ENCODE measurements around the gene GPC3. TPM values are rescaled to one million over a fixed set of nuclear protein-coding genes. Genes with fewer than 3 reads are reported as not detected.

The GPC3 gene
- total RNA-seq, 6 donors from 2014 or later, result 9.4 to 111 (median 57.6) TPM

DNA sequence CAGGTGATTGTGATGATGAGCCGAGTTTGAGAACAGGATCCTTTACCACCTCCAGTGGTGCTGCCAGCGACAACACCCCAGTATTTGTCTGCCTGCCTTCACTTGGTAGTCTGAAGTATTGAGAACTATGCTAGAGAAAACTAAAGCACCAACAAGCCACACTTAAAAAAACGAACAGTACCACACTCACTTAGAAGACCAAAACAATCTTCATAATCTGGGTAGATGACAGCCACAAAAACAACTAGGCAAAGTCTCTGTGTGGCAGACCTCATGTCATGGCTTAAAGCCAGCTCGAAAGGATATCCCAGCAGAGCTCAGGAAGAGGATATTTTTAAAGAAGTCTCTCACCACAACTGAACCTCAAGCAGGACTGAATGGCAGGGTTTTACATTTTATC, 236.0 kb downstream of the GPC3 start:
- no peak overlapping the region for H3K4me3 ChIP-seq
- ATAC-seq (ENCODE audit: low FRiP score in 2 of 2) (no peak), DNase-seq (no peak)
- no peaks in the 10 kb centered on the region for H3K4me1 ChIP-seq
- H3K36me3 ChIP-seq, result no peaks in the 10 kb centered on the region
- H3K9me3 ChIP-seq, result no peaks in the 10 kb centered on the region
- no peak overlapping the region for H3K27ac ChIP-seq
- no peaks in the 10 kb centered on the region for H3K27me3 ChIP-seq
- WGBS, 2 donors, result 46 to 55% methylated on average over 4 of the region's 4 CpGs
- TF ChIP-seq CTCF (IDR thresholded peaks at IDR 0.05), result no peak
- TF ChIP-seq POLR2AphosphoS5 (IDR thresholded peaks at IDR 0.05), result no peak

GRCh38 chrX:133747196-133747595, 238.2 kb downstream of the GPC3 start:
- H3K36me3 ChIP-seq, result no peaks in the 10 kb centered on the region
- H3K4me3 ChIP-seq, result no peak overlapping the region
- ATAC-seq (ENCODE audit: low FRiP score in 2 of 2), result no peak
- 66 to 78% methylated on average over 2 of the region's 2 CpGs for WGBS, 2 donors
- no peaks in the 10 kb centered on the region for H3K27me3 ChIP-seq
- no peaks in the 10 kb centered on the region for H3K4me1 ChIP-seq
- TF ChIP-seq EP300 (IDR thresholded peaks at IDR 0.05) (no peak), POLR2AphosphoS5 (IDR thresholded peaks at IDR 0.05) (no peak), POLR2A (IDR thresholded peaks at IDR 0.05) (no peak), CTCF (IDR thresholded peaks at IDR 0.05) (no peak)
- no peaks in the 10 kb centered on the region for H3K9me3 ChIP-seq
- DNase-seq, result no peak
- no peak overlapping the region for H3K27ac ChIP-seq

- Histone ChIP-seq H3K9me3 (no peaks in the 10 kb centered on the region), H3K4me3 (no peak overlapping the region), H3K36me3 (no peaks in the 10 kb centered on the region), H3K4me1 (no peaks in the 10 kb centered on the region), H3K27ac (no peak overlapping the region), H3K27me3 (no peaks in the 10 kb centered on the region)
- DNase-seq, result no peak
- no peak for TF ChIP-seq POLR2AphosphoS5 (IDR thresholded peaks at IDR 0.05)
- no peak for TF ChIP-seq CTCF (IDR thresholded peaks at IDR 0.05)
- TF ChIP-seq POLR2A (IDR thresholded peaks at IDR 0.05), result no peak
- no peak for TF ChIP-seq EP300 (IDR thresholded peaks at IDR 0.05)
- WGBS, 2 donors, result 38 to 50% methylated on average over 1 of the region's 1 CpG
- no peak for ATAC-seq (ENCODE audit: low FRiP score in 2 of 2)
Observed at GRCh38 chrX:133746593-133746992, 238.8 kb downstream of the GPC3 start.

- H3K4me1 ChIP-seq, result no peaks in the 10 kb centered on the region
- TF ChIP-seq POLR2A (IDR thresholded peaks at IDR 0.05) (no peak), EP300 (IDR thresholded peaks at IDR 0.05) (no peak), POLR2AphosphoS5 (IDR thresholded peaks at IDR 0.05) (no peak), CTCF (IDR thresholded peaks at IDR 0.05) (no peak)
- no peak overlapping the region for H3K4me3 ChIP-seq
- DNase-seq, result no peak
- H3K27me3 ChIP-seq, result no peaks in the 10 kb centered on the region
- no peaks in the 10 kb centered on the region for H3K36me3 ChIP-seq
- no peak overlapping the region for H3K27ac ChIP-seq
- ATAC-seq (ENCODE audit: low FRiP score in 2 of 2), result no peak
- no peaks in the 10 kb centered on the region for H3K9me3 ChIP-seq
Observed at GRCh38 chrX:133745349-133745748, 240.0 kb downstream of the GPC3 start.

DNA sequence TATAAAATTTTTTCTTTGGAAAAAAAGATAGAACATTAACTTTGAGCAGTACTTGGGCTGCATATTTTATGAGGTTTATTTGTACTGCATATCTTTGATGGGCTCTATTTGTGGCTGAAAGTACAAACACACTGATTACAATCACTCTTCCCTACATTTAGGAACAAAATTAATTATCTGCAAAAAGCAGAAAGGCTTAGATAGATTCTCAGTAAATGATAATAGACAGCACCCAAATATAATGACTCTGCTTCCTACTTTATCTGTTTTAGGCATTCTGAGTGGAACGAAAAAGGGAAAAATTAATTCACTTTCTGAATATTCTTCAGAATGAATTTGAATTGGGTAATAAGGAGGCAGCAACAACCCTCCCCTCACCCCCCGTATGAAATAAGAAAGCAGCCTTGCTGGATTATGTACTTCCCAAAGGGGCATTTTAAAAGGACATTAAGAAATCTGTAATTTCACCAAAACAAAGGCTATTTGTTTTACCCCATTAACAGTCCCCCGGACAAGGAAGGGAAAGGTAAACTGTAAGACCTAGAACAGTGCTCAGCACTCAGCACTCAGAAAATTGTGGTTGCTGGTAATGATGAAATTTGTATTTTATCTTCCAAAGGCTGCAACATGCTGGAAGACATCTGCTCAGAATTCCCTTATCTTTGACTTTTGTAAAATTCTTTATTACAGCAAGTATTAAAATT, 242.6 kb downstream of the GPC3 start:
- DNase-seq (no peak), ATAC-seq (ENCODE audit: low FRiP score in 2 of 2) (no peak)
- 59 to 62% methylated on average over 3 of the region's 3 CpGs for WGBS, 2 donors
- H3K4me1 ChIP-seq, result no peaks in the 10 kb centered on the region
- H3K36me3 ChIP-seq, result no peaks in the 10 kb centered on the region
- H3K4me3 ChIP-seq, result no peak overlapping the region
- no peaks in the 10 kb centered on the region for H3K27me3 ChIP-seq
- no peak overlapping the region for H3K27ac ChIP-seq
- TF ChIP-seq CTCF (IDR thresholded peaks at IDR 0.05), result no peak
- no peak for TF ChIP-seq POLR2A (IDR thresholded peaks at IDR 0.05)
- TF ChIP-seq POLR2AphosphoS5 (IDR thresholded peaks at IDR 0.05), result no peak
- TF ChIP-seq EP300 (IDR thresholded peaks at IDR 0.05), result no peak
- no peaks in the 10 kb centered on the region for H3K9me3 ChIP-seq
